NB4 (cell line): Measurements from ENCODE around the gene IL36B.

Source experiments
- DNase-seq: peaks from one replicate; pipeline ENCODE4 v3.0.0; 2010; ENCODE audit warnings: low read depth
- H3K4me3 ChIP-seq: one replicate; pipeline ENCODE4 v1.5.1; 2011; ENCODE audit warnings: mild to moderate bottlenecking, low read depth, low read length, moderate library complexity
- MAX ChIP-seq: IDR thresholded peaks from 2 replicates; pipeline ENCODE4 v1.6.1; 2011; ENCODE audit warnings: low read depth, low read length
- MYC ChIP-seq: IDR thresholded peaks from 2 replicates; pipeline ENCODE4 v1.6.1; 2011; ENCODE audit warnings: low read depth, low read length
- POLR2A ChIP-seq: IDR thresholded peaks from 2 replicates; pipeline ENCODE4 v1.6.1; 2011; ENCODE audit warnings: mild to moderate bottlenecking; ENCODE audit not compliant: insufficient read length; ENCODE audit errors: extremely low read depth
- TF ChIP-seq, protein P1 (sequence below): IDR thresholded peaks from one replicate; pipeline ENCODE4 v1.5.1; 2012; ENCODE audit warnings: low read depth, low read length

The IL36B gene

GRCh38 chr2:113084249-113085000 lies 31.8 kb upstream of the IL36B start:
- TF ChIP-seq MYC (no peak), POLR2A (no peak), MAX (peak; percentile 71)
- TF ChIP-seq, protein P1, sequence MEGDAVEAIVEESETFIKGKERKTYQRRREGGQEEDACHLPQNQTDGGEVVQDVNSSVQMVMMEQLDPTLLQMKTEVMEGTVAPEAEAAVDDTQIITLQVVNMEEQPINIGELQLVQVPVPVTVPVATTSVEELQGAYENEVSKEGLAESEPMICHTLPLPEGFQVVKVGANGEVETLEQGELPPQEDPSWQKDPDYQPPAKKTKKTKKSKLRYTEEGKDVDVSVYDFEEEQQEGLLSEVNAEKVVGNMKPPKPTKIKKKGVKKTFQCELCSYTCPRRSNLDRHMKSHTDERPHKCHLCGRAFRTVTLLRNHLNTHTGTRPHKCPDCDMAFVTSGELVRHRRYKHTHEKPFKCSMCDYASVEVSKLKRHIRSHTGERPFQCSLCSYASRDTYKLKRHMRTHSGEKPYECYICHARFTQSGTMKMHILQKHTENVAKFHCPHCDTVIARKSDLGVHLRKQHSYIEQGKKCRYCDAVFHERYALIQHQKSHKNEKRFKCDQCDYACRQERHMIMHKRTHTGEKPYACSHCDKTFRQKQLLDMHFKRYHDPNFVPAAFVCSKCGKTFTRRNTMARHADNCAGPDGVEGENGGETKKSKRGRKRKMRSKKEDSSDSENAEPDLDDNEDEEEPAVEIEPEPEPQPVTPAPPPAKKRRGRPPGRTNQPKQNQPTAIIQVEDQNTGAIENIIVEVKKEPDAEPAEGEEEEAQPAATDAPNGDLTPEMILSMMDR: peak; percentile 41
- no peak overlapping the region for H3K4me3 ChIP-seq
- peak; percentile 59 for DNase-seq

GRCh38 chr2:113083296-113083695 lies 30.6 kb upstream of the IL36B start:
- H3K4me3 ChIP-seq: no peak overlapping the region
- no peak for TF ChIP-seq POLR2A
- TF ChIP-seq, protein P1: no peak
- no peak for TF ChIP-seq MAX
- DNase-seq: no peak

- H3K4me3 ChIP-seq: no peak overlapping the region
- no peak for DNase-seq
- TF ChIP-seq POLR2A: no peak
- TF ChIP-seq MYC: no peak
Observed at GRCh38 chr2:113081488-113082210, 29.0 kb upstream of the IL36B start.

GRCh38 chr2:113080134-113080533 lies 27.5 kb upstream of the IL36B start:
- no peak overlapping the region for H3K4me3 ChIP-seq
- DNase-seq: peak; percentile 65
- TF ChIP-seq, protein P1: peak; percentile 98
- 0 out of 2 replicates have a peak, but pooled peaks have one; percentile 25 for TF ChIP-seq MAX
- no peak for TF ChIP-seq MYC

DNA sequence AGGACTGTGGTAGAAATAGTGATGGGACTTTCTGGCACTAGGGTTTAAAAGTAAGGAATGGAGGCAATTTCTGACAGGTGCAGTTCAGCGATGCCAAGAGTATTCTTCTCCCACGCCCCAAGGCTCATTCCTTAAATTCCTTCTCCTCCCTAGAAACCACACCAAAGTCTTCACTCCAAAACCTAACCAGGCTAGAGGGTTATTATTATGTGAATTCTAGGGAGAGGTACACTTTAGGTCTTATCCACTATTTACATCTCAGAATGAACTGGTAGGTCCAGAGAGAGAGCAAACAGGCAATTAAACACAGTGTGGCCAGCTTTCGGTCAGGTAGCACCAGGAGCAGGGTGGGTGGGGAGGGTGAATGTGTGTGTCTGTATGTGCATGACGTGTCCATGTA lies 26.5 kb upstream of the IL36B start:
- H3K4me3 ChIP-seq: no peak overlapping the region
- no peak for TF ChIP-seq MYC
- TF ChIP-seq, protein P1: no peak
- no peak for TF ChIP-seq POLR2A

GRCh38 chr2:113078350-113078839 lies 25.7 kb upstream of the IL36B start:
- H3K4me3 ChIP-seq: no peak overlapping the region
- TF ChIP-seq POLR2A: no peak
- TF ChIP-seq MAX: no peak
- no peak for TF ChIP-seq MYC
- TF ChIP-seq, protein P1: no peak
- no peak for DNase-seq

More for the DNA sequence above, 26.5 kb upstream of the IL36B start:
- DNase-seq: no peak
